22Rv1 (cell line): ENCODE results near the gene CTNNBIP1.

Experiments used
- H3K27ac ChIP-seq: fragments of 450-650 bp; 2 replicates; pipeline ENCODE4 v1.5.1; 2017
- CTCF ChIP-seq: fragments of 450-650 bp; IDR thresholded peaks from 2 replicates; pipeline ENCODE4 v1.5.1; 2017; ENCODE audit warnings: mild to moderate bottlenecking
- ZFX ChIP-seq: fragments of 450-650 bp; IDR thresholded peaks from 2 replicates; pipeline ENCODE4 v1.6.1; 2017; ENCODE audit warnings: antibody characterized with exemption, borderline replicate concordance

The CTNNBIP1 gene, protein sequence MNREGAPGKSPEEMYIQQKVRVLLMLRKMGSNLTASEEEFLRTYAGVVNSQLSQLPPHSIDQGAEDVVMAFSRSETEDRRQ

GRCh38 chr1:9910076-9910422 lies at the start of gene CTNNBIP1:
Gene CTNNBIP1 (minus strand): TSS chr1:9910269. CDS start chr1:9872064, 38,205 bp downstream.
- H3K27ac ChIP-seq = peak within 1 kb of the TSS; percentile 88

GRCh38 chr1:9957726-9958125 lies 47.7 kb upstream of the CTNNBIP1 start:
- TF ChIP-seq ZFX = no peak
- no peak for TF ChIP-seq CTCF
- no peak overlapping the region for H3K27ac ChIP-seq

More at GRCh38 chr1:9910076-9910422, at the start of gene CTNNBIP1:
- TF ChIP-seq CTCF (0 out of 2 replicates have a peak, but pooled peaks have one; percentile 7), ZFX (no peak)

- no peak overlapping the region for H3K27ac ChIP-seq
- TF ChIP-seq CTCF = no peak
- no peak for TF ChIP-seq ZFX
Observed at GRCh38 chr1:9946315-9946714, 36.2 kb upstream of the CTNNBIP1 start.

- H3K27ac ChIP-seq = peak within 1 kb of the TSS; percentile 91
Observed at GRCh38 chr1:9942939-9943788, 33.1 kb upstream of the CTNNBIP1 start, which contains the start of the genes LZIC and NMNAT1. Gene LZIC (minus strand): TSS chr1:9943391. CDS start chr1:9936619, 6,772 bp downstream. Gene NMNAT1 (plus strand): TSS chr1:9943475. CDS start chr1:9972074, 28,599 bp downstream.

DNA sequence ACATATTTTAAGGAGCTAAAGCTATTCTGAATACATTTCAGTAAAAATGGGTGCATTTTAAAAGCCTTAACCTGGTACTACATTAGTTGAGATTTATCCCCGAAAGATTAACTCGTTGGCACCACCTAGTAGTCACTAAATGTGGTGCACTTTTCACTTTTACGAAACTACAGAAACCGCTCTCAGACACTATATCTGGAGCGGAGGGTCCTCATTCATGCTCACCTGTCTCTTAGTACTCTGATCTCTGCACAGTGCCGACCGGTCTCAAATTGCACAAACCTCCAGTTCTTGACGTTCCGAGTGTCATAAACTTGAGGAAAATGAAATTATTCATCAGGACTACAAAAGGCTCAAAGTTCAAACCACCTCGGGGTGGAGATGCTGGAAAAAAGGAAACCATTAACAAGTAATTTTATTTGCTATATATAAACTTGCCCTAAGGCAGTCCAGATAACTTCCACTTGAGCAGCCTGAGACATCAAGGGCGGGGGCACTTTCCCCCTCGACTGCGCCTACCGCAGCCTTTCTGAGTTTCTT lies 32.4 kb upstream of the CTNNBIP1 start:
- TF ChIP-seq CTCF (peak; percentile 68), ZFX (no peak)
- H3K27ac ChIP-seq = peak overlapping the region; percentile 91

More at GRCh38 chr1:9942939-9943788, 33.1 kb upstream of the CTNNBIP1 start, which contains the start of the genes LZIC and NMNAT1:
- TF ChIP-seq CTCF (no peak), ZFX (no peak)

- no peak for TF ChIP-seq ZFX
- no peak for TF ChIP-seq CTCF
- no peak overlapping the region for H3K27ac ChIP-seq
Observed at GRCh38 chr1:9929431-9930385, 19.6 kb upstream of the CTNNBIP1 start.
